8988T (cell line): Measurements from ENCODE around the gene OTULIN.
A peak's percentile ranks its signal among the peaks of the same experiment; 100 is the strongest.

Experiments
- DNase-seq: peaks from one replicate; pipeline ENCODE4 v3.0.0; 2011

OTULIN gene

DNA sequence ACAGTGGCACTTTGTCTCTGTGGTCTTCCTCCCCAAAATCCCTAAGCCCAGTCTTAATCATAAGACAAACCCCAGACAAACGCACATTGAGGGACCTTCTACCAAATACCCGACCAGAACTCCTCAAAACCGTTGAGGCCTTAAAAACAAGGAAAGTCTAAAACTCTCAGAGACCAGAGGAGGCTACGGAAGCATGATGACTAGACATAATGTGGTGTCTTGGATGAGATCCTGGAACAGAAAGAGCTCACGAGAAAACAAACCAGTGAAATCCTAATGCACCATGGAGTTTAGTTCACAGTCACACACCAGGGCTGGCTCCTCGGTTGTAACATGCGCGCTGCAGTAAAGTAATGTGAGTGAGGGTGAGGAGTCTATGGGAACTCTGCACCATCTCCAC, 58.4 kb downstream of the OTULIN start:
- DNase-seq = no peak

DNA sequence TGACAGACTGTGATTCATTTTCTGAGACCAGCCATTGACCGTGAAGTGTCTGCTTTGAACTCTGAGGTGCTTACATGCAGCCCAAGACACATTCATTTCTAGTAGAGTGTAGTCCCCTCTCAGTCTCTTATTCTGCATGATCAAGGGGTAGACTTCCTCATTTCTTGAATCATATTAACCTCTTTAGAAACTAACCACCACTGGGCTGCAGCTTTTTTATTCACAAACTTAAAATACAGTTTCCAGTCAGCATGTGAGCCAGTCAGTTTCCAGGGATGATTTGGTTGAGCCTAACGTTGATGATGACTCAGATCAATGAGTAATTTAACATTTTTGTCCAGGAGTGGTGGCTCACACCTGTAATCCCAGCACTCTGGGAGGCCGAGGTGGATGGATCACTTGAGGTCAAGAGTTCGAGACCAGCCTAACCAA, 59.2 kb downstream of the OTULIN start:
- DNase-seq = no peak

DNA sequence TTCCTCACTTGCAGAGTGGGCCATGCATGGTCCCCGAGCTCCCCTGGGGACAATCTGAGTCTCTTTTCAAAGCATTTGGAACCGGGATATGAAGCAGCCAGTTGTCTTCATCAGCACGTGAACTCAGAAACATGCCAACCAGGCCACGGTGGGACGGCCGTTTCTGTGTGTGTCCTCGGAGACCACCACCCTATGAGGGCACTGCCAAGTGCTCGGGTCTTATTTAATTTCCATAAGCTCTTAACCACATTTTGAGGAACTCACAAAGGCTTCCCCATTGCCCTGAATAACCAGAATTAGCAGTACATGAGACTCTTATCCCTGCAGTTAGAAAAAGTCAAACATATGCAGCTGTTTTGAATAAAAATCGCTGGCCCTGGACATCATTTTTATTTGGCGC, 60.1 kb downstream of the OTULIN start:
- no peak for DNase-seq

DNA sequence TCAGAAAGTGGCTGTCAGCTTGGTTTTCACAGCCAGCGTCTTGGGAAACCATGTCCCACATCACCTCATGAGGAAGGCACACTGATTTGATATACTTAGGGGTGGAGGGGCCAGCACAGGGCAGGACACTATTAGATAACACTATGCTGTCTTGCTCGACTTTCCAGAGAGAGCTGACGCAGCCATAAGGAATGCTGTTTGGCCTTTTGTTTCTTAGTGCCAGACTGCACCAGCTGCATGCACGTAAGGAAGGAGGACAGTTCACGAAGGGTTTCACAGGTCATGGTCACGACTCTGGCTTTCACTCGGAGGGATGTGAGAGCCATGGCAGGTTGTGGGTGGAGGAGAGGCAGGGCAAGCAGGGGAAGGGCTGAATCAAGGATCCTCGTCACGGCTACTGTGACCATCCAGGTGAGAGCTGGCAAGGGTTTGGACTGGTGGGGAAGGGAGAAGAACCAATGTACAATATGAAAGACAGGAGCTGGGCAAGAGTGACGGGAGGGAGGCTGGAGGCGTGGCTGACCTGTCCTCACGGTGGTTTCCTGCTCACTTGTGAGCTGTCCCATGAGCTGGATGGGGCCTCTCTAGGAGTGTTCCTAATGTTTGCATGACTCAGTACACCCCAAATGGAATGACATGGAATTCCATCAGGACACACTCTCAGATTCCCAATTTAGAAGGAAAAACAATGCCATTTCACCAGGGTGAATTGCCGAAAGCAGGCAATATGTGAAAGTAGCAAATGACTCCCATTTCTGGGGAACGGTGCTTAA, 61.7 kb downstream of the OTULIN start:
- DNase-seq = no peak

DNA sequence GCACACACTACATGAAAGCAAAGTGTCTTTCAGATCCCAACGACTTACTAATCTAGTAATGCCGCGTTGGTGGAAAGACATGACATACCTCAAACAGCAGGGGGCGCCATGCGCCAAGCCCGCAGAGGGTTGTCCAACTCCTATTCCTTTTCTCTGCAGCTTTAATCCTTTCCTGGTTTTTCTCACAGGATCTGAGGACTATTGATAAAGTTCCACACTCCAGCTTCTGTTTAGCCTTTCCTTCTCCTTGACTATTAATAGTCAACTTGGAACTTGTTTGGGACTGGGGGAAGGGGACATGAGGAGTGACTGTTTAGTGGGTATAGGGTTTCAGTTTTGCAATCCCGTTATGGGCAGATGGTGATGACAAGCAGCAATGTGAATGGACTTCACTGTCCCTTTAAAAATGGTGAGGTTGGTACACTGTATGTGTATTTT, 62.9 kb downstream of the OTULIN start:
- DNase-seq = peak; percentile 75

DNA sequence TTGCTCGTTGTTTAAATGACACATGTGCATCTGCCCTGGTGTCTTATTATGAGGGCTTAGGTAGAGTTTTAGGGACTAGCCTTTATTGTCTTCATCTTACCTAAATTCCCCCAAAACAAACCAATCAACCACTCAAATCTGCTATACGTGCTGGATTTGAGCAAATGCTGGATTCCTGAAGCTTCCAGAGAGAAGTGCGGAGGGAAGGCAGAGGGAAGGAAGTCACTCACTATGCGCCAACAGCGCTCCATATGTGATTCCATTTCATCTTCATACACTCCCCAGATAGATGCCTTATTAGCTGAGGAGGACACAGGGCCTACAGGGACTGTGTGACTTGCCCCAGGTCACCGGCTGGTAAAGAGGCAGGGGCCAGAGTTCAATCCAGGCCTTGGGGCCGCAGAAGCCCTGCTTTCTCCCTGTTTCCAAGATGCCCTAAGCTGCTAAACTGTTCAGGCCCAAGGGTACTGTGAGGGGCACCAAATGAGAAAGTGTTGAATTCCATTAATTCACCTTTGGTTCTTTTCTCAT, 63.5 kb downstream of the OTULIN start:
- no peak for DNase-seq

DNA sequence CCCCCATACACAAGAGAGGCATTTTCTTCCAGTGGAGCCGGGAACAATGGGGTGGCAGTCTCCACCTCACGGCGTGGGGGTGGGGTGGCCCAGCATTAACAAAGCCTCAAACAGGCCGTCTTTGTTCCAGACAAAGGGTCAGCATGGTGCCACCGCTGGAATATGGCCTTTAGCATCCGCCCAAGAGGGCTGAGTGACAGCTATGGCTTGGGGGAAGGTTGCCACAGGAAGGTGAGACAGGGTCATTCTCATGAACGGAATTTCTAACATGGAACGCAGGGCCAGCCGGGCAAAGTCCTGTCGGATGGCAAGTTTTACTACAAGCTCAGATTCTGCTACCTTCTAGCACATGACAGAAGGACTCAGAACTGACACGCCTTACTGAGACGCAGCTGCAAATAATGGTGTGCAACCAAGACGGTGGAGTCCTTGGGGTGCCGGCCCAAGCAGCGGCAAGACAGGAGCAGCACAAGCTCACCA, 64.0 kb downstream of the OTULIN start:
- DNase-seq = no peak

DNA sequence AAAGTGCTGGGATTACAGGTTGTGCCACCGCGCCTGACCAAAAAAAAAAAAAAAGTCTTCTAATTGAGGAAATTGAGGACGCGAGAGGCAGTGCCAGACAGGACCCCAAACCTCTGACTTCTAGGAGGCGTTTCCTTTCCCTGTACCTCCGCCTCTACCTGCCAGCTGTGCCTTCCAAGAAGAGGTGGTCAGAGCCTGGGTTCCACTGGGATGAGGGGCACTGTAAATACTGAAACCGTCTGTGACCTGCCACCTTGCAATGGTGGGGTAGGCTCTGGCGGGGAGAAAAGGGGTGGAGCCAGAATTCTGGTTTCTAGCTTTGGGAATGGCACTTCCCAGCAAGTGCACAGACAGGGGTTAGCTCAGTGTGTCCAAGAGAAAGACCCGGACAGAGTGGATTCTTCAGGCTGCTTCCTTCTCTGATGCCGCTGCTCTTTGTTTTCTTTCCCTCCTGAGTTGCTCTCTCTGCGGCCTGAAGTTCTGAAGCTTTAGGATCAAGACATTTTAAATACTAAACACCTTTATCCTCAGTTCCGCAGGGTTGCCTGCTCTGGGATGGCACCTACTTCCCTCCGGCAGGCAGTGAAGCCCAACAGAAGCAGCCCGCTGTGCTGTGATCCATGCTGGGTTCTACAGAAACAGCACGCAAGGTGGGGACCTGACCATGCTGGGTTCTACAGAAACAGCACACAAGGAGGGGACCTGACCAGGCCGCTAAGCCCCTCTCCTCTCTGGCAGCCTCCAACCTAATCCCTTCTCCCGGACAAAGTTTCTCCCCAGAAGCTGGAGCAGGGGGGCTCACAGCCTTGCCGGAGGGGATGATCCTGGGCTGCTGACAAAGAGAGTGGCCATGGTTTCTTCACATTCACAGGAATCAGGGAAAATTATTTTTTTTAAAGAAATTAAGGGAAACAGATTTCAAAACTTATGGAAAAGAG, 65.2 kb downstream of the OTULIN start:
- no peak for DNase-seq

DNA sequence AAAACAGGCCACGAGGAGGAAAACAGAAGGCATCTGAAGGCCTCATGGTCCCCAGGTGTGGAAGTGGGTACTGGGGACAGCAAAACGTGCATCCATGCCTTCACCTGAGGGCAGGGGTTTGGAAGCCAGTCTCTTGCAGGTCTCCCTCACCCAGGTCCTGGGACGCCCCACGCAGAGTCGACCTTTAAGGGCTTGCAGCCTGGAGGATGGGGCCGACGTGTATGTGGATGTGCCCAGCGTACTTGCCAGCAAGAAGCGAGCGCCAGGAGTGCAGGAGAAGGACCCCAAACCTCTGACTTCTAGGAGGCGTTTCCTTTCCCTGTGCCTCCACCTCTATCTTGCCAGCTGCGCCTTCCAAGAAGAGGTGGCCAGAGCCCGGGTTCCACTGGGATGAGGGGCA, 65.9 kb downstream of the OTULIN start:
- DNase-seq = no peak

DNA sequence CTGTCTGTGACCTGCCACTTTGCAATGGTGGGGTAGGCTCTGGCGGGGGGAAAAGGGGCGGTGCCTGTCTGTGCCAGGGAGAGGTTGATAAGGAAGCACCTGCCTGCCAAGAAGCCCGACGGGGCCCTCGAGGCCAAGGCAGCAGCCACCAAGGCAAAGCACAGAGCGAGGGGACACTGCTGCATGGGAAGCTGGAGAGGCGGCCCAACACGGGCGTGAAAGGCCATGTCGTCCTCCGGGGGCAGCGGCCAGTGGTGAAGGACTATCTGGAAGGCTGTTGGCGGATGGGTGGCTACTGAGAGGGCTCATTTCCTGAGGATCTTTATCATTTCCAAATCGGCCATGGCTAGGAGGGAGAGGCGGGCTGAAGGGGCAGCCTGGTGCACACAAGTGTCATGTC, 66.4 kb downstream of the OTULIN start:
- no peak for DNase-seq

DNA sequence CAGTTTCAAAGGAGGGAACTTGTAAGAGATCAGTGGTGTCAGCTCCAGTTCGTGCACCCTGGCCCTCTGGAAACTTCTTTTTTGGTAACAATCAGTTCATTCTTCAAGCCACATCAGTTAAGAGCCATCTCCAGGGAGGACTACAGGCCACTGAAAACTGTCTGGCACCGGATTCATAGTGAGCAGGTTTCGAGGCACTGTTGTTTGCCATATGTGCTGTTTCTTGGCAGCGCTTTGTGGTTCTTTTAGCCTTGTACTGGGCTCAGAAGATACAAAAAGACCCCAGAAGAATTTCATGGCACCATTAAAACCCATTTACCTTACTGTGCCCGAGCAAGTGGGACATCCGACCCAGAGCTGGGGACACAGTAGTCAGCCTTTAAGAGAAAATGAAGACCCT, 68.5 kb downstream of the OTULIN start:
- no peak for DNase-seq

DNA sequence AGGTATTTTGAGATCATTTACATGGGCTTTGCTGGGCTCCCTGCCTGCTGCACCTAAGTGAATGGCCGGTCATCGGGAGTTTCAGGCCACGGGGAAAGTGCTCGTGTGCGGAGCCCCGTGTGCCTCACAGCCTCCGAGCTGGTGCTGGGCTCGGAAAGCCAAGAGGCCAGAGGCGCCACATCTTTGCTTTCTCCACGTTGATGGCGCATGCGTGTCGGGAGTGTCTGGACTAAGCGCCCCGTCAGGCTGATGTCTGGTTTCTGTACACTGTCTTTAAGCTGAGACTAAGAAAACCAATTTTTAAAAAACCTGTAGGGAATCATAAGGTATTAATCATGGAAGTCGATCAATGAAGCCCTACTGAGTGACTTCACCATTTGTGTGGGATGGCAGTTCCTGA, 69.1 kb downstream of the OTULIN start:
- DNase-seq = no peak

DNA sequence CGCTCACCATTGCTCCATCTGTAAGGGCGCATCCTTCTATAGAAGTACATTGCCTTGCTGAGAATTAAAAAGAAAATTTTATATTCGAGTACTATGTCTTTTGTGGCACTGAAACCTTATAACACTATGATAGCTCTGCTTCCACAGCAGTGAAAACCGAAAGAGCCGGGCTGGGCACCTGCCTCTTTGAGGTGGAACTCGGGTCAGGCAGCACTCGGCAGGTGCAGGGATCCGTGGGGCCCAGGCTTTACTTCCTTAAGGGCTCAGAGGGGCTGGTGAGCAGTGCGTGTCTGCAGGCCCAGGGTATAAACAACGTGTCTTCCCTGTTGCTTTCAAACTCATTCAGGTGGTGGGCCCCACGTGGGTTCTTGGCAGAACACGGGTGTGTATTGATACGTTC, 69.9 kb downstream of the OTULIN start:
- no peak for DNase-seq

DNA sequence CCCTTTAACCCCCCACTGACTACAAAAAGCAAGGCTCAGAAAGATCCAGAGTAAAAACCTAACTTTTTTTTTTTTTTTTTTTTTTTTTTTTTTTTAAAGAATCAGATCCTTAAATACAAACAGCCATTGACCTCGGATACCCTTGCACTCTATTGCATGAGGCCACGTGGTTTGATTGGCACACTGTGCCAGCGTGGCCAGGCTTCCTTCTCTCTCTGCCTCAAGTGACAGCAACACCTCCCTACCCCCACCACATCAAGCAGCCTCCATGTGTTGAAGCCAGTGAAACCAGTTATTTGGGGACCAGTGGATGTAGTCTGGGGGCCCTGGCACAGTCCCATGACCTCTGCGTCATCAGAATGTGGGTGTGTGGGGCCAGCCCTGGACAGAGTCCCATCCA, 71.4 kb downstream of the OTULIN start:
- DNase-seq = no peak

DNA sequence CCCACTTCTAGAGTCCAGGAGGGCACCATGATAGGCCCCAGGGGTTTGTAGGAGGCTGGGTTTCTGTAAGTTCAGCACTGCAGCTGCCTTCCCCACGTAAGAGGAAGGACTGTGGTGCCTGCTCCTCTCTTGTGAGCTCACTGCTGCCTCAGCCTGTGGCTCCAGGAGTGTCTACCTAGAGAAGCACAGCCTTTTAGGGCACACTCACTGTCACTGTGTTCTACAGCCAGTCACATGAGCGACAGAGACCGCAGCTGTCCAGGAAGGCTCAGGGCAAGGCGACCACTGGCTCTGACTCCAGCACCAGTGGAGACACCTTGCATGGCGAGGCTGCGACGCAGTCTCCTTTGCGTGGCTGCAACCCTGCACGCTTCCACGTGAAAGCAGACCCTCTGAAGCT, 72.8 kb downstream of the OTULIN start:
- DNase-seq = no peak

DNA sequence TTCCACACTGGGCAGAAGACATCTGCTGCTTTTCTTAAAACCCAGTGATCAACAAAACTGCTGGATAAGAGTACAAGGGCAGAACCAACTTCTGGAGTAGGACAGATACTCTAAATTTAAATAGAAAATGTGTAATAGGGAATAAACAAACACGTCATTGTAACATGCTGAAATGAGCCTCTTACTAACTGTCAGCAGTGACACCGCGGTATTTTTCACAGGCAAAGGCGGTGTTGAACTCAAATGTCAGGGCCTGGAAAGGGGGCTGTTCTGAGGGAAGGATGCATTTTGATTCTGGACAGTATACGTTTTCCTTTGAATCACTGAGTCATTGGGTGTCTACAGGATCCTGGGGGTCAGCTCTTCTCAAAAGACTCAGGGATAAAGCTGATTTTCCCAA, 73.5 kb downstream of the OTULIN start:
- no peak for DNase-seq

DNA sequence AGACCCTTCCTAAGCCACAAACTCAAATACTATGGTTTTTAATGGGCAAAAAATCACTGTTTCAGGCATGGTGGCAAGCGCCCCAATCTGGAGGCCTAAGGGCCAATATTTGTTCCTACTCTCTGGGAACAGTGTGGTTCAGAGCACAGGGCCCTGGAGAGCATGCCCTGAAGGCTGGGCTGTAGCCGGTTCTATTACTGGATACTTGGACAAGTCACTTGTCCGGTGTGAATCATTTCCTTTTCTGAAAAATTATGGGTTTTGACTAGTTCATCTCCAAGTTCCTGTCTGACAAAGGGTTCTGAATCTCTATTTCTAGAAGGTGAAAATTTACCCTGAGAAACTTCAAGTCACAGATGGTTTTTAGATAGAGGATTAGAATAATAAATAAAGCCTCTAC, 75.0 kb downstream of the OTULIN start:
- peak; percentile 78 for DNase-seq

DNA sequence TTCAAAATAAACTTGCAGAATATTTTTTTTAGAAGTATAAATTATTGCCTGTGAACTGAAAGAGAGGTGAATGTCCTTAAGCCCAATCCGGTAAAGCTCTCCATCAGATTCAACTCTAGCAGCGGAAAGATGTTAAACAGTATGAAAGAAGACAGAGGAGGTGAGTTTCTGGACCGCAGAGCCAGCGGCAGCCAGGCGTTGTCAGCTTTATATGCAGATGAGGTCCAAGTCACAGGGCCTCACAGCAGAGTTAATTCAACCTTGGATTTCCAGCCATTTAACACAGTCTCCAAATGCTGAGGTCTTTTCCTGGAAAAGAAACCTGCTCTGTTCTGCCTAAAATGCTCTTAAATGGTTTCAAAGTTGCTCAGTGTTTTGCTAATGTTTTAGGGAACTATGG, 75.5 kb downstream of the OTULIN start:
- DNase-seq = no peak

DNA sequence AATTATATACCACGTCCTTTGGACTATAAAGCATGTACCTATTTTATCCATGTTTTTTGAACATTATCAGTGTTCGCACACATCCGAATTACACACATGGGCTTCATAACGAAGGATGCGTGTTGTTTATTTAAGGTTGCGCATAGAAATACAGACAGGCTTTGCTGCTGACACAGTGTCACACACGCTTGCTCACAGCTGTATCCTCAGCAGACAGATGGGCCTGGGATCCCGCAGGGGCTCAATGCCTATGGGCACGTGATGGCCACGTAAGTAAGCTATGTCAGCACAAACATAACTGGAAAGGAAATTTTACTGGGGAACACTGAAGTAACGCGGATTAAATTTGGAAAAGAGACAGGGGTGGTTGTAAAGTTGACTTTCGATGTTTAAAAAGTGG, 76.6 kb downstream of the OTULIN start:
- DNase-seq = no peak

DNA sequence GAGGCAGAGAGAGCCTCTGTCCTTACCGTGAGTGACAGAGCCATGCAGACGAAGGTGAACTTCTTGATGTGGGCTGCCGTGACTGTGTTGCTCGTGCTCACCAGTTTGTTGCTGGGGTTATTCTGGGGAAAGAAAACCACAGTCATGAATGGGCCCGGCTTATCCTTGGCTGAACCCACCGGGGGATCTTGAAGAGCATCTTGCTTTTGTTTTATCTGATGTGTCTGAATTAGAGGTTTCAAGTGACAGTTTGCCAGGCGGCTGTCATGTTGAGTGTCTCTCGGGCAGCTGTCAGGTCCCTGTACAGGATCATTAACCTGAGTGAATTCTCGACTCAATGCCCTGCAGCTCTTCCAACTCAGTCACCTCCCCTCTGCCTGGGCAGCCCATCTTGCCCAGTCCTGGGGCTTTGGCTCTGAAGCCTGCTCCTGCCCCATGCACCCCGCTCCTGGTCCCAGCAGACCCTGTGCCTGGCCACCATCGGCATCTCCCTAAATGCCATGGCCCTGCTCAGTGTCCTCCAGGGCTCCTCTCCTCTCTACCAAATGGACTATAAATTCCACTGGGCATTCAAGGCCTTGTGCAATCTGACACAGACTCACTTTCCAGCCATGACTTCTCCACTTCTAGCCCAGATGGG, 77.4 kb downstream of the OTULIN start:
- DNase-seq = no peak

DNA sequence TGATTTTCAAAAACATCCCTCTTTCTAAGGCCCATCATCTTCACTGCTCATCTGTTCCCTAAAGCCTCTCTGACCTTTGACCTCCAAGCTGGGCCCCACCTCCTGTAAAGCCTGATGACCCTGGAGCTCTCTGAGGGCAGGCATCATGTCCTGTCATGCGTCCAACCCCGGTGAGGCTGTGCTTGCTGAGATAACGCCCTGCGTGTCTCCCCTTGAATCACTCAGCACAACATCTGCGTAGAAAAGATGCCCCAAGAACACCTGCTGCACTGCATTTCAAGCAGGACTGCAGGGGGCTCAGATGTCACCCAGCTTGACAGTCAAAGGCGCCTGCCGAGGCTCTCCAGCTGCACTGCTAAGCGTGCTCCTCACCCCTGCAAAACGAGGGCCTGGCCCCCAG, 78.0 kb downstream of the OTULIN start:
- DNase-seq = no peak

DNA sequence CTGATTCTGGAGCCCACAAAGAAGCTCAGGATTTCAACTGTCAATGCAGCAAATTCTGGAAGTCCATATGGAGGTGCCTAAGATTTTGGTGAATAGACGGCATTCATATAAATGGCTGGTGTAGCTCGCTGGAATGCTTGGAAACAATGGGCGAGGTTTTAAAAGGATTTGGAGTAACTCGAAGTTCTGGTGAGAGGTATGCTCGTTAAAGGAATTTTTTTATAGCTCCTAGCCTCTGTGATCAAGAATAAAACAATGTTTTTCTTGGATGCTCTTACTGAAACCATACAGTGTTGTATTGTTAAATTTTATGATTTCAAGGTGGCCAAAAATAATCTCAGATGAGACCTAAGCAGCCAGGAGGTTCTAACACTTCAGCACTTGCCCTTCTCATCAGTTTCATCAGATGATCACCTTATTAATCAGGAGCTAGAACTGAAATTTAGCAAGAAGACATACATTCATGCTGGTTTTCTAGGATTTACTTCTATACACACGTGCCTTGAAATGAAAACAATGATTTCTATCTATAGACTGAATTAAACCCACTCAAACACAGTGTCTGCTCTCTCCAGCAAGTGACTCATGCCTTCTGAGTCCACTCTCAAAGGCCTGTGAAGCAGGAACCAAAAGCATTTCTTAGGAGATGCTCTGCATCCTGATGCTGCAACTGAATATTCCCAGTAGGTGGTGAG, 79.2 kb downstream of the OTULIN start:
- DNase-seq = no peak
